NCI-H524 treated with DMSO at 0.1 percent for 48 hours (cell line): ENCODE results near the gene MRPL3.
"Not testable (repeated sequence)": the region's sequence is repeated elsewhere in the genome, so short reads cannot be mapped to it uniquely, and the experiment has no call there.

Source experiments
- DNase-seq: peaks from one replicate; lab custom pipeline; 2025; lab: John Stamatoyannopoulos, UW

Gene MRPL3

DNA sequence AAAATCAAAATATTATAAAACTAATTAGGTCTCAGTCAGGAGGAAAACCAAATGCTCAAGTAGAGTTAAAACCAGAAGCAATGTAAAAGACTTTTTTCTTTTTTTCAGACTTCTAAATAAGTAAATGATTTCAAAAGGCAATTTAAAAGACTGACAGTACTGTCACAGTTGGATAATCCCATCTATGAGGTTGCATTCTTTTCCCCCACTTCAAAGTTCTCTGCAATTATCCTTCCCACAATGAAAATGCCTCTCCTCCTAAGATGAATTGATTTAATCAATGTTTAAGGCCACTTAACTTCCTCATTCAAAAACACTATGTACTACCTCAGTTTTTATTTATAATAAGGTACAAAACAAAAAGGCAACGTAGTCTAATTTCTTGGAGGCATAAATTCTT, 8.1 kb downstream of the MRPL3 start:
- no peak for DNase-seq

DNA sequence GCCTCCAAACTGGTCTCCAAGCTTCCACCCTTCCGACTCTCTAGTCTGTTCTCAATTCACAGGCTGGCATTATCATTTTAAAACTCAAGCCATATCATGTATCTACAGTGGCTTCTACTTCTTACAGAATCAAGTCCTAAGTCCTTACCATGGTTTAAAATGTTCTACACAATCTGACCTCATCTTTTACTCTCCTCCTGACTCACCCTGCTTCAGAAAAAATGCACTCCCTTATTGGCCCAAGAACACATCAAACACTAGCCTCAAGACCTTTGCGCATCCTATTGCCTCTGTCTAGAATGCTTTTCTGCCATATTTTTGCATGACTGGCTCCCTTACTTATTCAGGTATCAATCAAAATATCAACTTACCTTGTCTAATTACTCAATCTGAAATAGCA, 11.0 kb downstream of the MRPL3 start:
- DNase-seq, result no peak

DNA sequence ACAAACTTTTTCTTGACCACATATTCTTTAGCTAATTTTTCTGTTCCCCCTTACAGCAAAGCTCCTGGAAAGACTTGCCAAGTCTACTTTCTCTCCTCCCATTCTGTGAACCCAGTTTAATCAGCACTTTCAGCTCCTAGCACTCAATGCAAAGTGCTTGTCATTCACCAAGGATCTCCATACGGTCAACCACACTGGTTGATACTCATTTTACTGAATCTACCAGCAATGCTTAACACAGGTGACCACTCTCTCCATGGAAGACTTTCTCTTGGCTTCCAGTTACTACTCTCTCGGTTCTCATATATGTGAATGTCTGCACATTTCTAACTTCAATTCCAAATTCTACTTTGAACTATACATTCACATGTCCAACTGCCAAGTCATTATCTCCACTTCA, 11.7 kb downstream of the MRPL3 start:
- no peak for DNase-seq

DNA sequence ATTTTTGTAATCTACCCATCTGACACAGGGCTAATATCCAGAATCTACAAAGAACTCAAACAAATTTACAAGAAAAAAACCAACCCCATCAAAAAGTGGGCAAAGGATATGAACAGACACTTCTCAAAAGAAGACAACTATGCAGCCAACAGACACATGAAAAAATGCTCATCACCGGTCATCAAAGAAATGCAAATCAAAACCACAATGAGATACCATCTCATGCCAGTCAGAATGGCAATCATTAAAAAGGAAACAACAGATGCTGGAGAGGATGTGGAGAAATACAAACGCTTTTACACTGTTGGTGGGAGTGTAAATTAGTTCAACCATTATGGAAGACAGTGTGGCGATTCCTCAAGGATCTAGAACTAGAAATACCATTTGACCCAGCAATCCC, 16.2 kb downstream of the MRPL3 start:
- not testable (repeated sequence) for DNase-seq

DNA sequence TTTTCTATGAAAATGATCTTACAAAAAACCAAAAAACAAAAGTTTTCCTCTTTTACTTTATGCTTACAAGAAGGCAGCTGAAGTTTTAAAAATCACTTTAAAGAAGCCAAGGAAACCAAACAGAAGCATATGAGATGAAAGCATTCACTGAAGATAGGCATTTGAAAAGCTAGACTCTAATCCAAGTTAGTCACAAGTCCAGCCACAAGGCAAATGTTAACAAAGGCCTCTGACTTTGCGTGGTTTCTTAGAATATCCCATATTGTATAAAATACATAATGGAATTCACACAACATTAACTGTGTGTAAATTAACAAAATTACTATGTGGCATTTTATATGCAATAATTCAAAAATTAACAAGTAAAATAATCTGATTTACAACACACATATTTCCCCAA, 17.7 kb downstream of the MRPL3 start:
- DNase-seq, result no peak

DNA sequence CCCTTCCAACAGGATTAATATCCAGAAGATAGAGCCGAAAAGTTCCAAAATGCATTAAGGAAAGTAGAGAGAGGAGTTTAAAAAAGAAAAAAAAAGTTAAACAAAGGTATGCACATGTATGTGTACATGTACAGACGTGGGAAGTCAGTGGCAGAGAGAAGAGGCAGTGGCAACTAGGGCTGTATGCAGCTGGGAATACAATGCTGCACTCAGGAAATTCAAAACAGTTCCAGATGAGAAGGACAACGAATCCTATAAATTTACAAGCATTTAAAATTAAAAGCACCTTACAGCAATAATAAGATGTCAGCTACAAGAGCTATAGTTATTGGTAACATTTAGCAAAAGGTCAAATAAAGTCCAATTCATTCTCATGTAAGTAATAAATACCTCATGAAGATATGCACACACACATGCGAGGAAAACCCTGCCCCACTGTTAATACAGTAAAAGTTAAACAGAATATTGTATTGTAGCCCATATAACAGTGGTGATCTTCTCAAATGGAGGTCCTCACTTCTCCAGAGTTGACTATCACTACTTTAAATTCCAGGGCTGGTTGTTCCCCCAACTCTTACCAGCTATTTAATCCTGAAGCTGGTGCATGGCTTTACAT, 18.2 kb downstream of the MRPL3 start:
- DNase-seq, result no peak

DNA sequence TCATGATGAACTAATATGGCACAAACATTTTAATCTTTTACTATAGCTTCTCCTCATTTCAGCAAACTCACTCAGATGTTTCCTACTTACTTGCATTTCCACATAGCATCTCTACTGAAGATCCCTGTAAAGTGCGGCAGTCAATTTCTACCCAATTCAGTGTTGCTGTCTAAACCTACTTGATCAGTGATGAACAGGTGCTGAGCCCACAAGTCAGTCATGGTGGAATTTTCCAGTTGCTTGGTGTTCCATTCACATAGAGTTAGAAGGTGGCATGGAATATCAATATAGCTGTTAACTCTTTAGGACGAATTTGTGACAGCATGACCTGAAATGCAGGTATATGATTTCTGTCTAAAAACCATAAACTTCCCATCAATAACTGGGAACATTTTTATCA, 22.7 kb downstream of the MRPL3 start:
- no peak for DNase-seq

DNA sequence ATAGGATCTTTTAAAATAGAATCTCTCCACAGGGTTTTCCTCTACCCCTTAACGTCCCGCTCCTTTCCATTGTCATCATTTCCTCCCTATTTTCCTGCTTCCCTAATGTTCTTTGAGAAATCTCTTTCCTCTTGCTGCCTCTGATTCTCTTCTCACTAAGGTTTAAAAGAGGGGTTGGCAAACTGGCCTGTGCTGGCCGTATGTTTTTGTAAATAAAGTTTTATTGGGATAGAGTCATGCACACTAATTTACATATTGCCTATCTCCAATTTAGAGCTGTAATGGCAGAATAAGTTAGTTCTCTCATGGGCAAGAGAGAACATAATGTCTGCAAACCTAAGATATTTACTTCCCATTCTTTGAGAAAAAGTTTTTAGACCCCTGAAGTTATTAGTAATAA, 25.0 kb downstream of the MRPL3 start:
- no peak for DNase-seq

DNA sequence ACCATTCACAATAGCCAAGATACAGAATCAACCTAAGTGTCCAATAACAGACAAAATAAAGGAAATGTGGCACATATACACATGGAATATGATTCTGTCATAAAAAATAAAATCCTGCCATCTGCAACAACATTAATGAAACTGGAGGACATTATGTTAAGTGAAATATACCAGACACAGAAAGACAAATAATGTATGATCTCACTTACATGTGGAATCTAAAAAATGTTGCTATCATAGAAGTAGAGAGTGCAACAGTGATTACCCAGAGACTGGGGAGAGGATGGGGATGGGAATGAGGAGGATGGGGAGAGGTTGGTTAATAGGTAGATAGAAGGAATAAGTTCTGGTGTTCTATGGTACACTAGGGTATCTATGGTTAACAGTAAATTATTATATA, 28.7 kb downstream of the MRPL3 start:
- DNase-seq, result no peak

DNA sequence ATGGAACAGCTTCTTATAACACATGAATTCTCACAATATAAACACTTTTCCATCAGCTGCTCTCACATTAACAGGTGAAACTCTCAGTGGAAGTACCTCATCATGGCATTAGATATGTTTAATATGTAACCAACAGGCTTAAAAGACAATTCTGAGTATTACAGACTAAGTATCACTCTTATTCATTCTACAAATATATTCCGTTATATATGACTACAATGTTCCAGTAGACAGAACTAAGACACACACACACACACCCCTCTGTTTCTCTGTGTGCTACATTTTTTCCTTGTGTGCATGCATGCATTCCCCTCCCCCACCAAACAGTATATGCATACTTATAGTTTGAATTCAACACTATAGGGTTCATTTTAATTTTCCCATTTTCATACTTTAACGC, 32.4 kb downstream of the MRPL3 start:
- no peak for DNase-seq

DNA sequence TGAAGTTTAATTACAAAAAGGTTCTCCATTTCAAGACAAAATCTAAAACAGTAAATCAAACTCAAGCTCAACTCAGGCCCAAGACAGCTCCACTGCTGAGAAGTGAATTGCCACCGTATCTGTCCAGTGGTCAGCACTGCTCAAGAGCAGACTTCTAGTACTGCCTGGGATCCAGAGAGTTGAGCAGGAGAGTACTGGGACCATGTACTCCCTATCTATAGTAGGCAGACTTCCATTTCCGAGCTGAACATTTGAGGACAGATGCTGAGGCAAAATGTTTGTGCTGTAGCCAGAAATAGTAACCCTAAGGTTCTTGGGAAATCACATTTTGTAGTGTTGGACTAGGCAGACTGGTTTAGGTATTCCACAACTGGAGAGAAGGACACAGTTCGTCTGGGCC, 44.1 kb downstream of the MRPL3 start:
- no peak for DNase-seq

DNA sequence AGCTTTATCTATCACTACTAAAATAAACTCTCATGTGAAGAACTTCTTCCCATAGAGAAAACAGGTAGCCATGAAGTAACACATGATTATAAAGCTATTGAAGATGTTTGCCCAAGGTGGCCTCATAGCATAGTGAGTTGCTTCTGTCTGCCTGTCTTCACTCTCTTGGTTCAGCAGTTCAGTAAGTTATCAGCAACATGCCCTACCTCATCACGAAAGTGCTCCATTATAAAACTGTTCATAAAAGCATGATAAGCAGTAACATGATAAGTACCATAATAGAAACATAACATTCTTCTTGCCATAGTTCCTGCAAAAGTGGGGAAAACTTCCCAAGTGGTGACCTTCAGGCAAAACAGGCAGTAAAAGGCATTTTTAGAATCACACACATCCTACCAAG, 45.6 kb downstream of the MRPL3 start:
- no peak for DNase-seq

DNA sequence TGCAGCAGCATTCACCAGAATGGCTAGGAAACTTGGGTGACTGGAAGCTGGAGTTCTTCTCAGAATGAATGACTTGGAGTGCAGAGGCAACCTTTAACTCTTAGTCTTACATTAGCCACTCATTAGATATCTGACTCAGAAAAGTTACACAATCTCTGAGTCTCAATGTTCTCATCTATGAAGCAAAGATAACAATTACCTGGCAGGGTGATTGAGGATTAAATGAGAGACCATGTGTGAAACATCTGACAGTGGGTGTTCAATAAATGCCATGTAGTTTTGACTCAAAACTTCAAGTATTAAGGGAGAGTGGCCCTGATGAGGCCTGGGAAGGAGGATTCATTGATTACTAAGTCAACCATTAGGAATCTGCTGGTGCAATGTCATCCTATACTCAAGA, 48.3 kb downstream of the MRPL3 start:
- DNase-seq, result no peak

DNA sequence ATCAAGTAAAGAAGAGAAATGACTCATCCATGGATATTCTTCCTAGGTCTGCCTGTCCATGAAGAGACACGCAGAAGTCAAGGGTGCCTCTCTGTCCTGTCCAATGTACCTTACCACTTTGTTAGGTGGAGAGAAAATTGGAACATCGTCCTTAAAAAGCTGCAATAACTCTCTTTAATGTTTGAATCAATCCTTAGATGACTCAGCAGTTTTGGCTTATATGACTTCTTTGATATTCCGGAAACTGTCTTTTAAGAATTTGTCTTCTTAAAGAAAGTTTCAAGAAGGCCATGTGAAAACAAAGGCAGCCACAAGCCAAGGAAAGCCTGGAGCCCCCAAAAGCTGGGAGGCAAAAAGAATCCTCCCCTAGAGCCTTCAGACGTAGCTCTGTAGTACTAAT, 49.2 kb downstream of the MRPL3 start:
- no peak for DNase-seq

DNA sequence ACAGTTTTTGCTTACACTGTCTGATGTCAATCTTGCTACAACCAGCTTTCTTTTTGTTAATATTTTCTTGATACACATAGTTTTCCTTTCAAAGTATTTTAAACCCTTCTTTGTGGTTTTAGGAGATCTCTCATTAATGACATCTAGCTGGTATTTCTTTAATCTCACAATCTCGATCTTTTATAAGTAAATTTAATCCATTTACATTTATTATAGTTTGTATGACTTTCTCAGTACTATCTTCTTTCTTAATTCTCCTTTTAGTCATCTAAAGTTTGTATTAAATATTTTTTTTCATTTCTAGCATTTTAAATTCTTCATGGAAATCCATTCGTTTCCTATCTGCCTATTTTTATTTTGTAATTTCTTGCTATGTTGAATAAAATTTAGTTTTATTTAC, 55.4 kb downstream of the MRPL3 start:
- no peak for DNase-seq

DNA sequence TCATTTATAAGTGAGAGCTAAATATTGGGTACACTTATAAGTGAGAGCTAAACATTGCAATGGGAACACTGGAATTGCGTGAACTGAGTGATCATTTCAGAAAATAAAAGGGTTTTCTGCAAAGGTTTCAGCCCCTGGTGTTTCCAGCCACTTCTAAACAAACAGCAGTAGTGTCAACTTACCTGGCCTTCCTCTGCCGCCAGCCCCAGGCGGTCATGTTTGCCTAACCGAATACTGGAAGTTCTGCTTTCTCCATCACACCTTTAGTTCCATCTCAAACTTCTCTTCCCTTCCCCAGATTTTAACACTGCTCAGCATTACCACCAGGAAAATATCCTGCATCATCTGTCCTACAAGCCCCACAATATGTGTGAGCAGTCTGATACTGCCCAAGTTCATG, 58.6 kb downstream of the MRPL3 start:
- no peak for DNase-seq

DNA sequence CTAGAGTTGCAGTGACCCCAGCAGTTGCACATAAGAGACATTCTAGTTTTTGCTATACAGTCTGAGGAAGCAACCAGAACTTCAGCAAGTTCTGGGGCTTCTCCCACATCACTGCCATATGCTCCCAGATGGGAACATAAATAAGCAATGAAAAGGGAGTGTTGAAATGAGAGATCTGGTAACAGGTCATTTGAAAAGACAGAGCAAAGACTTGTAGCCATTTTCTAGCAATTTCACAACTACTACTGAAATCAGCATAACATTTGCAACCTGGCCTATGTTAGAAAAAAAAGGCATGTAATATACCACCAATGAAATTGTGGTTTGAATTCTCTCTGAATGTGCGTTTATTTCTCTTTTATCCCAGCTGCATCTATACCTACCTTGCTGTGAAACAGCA, 63.7 kb downstream of the MRPL3 start:
- DNase-seq, result no peak

DNA sequence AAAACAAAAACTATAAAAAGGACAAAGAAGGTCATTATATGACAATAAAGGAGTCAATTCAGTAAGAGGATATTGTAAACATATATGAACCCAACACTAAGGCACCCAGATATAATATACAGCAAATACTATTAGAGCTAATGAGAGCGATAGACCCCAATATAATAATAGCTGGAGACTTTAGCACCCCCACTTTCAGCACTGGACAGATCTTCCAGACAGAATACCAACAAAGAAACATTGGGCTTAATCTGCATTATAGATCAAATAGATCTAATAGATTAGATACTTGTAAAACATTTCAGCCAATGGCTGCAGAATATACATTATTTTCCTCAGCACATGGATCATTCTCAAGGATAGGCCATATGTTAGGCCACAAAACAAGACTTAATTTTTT, 67.8 kb downstream of the MRPL3 start:
- DNase-seq, result no peak

DNA sequence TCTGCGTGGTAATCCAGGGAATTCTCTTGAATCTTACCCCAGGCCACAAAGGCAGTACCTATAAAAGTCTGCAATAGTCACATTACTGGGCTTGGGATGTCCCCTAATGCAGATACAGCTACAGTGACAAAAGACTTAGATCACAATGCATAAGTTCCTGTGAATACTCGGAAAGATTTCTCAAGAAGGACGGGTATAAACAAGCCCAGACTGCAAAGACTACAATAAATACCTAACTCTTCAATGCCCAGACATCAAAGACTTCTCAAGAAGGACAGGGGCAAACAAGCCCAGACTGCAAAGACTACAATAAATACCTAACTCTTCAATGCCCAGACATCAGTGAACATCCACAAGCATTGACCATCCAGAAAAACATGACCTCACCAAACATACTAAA, 70.3 kb downstream of the MRPL3 start:
- DNase-seq, result no peak

DNA sequence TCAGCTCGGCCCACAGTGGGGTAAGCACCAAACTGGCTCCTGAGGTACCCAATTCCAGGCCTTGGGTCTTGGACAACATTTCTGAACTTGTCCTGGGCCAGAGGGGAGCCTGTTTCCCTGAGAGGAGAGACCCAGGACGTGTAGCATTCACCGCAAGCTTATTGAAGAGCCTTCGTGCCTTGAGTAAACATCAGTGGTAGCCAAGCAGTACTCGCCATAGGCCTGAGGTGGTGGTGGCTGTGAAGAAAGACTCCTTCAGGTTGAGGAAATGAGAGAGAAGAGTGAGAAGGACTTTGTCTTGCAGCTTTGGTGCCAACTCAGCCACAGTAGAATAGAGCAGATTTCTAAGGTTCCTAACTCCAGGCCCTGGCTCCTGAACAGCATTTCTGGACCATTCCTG, 71.0 kb downstream of the MRPL3 start:
- no peak for DNase-seq

DNA sequence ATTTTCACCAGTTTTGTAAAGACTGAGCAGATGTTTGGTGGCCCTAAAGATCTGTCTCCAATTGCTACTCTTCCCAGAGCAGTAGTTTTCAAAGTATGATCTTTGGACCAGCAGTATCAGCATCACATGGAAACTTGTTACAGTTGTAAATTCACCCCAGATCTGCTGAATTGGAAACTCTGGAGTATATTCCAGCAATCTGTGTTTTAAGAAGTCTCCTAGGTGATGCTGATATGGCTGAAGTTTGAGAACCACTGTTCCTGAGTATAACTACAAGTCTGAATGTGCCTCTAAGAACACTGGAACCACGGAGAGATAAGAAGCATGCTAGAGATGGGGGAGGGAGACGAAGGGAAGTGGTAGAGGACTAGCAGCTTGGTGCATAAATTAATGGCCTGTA, 75.5 kb downstream of the MRPL3 start:
- no peak for DNase-seq

DNA sequence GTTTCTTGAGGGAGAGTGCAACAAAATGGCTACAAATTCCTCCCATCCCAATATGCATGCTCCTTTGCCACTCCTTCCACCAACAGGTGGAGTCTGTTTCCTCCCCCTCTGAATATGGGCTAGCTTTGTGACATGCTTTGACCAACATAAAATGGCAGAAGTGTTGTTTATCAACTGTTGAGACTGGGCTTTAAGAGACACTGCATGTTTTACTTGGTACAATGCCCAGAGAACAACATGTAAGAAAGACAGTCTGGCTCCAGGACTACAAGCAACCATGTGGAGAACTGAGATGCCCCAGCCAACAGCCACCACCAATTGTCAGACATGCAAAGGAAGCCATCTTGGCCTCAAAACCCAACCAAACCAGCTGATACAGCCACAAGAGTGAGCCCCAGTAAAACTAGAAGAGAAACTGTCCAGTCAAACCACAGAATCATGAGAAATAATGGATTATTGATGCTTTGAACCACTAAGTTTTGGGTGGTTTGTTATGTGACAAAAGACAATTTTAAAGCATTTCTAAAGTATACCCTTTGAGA, 80.7 kb downstream of the MRPL3 start:
- no peak for DNase-seq

DNA sequence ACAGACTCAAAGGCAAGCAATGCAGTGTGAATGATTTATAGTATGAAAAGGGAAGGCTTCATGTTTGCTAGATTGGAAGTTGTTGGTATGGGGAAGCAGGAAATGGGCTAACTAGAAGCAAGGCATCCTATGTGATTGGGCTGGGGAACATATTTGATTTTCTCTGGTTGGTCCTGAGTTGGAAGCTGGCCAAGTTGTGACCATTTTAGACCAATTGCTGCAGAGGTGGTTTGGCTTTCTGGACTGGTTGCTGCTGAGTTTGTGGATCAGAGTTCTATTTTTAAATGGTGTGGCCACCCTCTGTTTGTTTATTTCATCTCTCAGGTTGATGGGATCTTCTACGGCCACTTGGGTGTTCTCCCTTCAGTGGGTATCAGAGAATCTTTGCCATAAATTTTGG, 81.5 kb downstream of the MRPL3 start:
- no peak for DNase-seq

DNA sequence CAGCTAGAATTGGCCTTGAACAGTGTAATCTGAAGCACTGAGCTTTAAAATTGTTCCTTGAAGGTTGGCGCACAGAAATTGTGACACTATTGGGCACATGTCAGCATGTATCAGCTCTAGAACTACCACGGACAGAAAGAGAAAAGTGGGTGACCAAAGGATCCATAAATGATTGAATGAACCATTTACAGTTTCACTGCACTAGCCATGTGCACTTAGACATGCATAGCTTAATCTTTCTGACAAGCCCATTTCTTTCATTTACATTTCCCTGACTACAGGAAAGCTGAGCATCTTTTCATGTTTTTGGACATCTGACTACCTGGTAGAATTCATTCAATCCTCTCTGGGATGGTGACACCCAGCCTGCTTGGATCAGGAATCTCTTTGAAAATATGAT, 85.0 kb downstream of the MRPL3 start:
- no peak for DNase-seq
